ENCODE data around the gene VEZF1.

Gene VEZF1

DNA sequence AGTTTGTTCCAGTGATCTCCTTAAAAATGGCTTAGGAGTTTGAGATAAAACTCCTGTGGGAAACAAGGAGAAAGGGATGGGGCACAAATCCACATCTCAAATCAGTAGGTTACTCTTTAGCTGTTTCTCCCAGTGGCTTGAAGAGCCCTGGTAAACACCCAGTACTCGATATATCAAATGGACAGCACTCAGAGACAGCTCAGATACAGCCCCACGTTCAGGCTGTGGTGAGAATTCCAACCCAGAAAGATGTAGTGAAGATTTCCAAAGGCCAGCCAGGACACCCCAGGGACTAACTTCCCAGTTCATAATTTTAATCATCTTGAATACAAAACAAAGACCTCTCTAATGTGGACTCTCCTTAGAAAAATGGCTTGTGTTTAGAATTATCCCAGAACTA is 6.4 kb upstream of the VEZF1 start:
- H3K4me1 ChIP-seq, result peaks cover 4% of the 10 kb centered on the region
- H3K4me2 ChIP-seq (ENCODE audit: low read length), result no peak overlapping the region
- H3K27ac ChIP-seq, result no peak overlapping the region
- H3K36me3 ChIP-seq (ENCODE audit: control insufficient read depth, insufficient read depth, low read length), result no peaks in the 10 kb centered on the region
- H3K9me3 ChIP-seq (ENCODE audit: control insufficient read depth, low read length), result no peaks in the 10 kb centered on the region
- H3K79me2 ChIP-seq, result peaks cover 3% of the 10 kb centered on the region
- TF ChIP-seq, protein P1, sequence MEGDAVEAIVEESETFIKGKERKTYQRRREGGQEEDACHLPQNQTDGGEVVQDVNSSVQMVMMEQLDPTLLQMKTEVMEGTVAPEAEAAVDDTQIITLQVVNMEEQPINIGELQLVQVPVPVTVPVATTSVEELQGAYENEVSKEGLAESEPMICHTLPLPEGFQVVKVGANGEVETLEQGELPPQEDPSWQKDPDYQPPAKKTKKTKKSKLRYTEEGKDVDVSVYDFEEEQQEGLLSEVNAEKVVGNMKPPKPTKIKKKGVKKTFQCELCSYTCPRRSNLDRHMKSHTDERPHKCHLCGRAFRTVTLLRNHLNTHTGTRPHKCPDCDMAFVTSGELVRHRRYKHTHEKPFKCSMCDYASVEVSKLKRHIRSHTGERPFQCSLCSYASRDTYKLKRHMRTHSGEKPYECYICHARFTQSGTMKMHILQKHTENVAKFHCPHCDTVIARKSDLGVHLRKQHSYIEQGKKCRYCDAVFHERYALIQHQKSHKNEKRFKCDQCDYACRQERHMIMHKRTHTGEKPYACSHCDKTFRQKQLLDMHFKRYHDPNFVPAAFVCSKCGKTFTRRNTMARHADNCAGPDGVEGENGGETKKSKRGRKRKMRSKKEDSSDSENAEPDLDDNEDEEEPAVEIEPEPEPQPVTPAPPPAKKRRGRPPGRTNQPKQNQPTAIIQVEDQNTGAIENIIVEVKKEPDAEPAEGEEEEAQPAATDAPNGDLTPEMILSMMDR (IDR thresholded peaks at IDR 0.05), result no peak
- no peaks in the 10 kb centered on the region for H3K27me3 ChIP-seq (ENCODE audit: control insufficient read depth, insufficient read depth, low read length)
- no peak overlapping the region for H3K4me3 ChIP-seq (ENCODE audit: low read depth, low read length)
- no peak overlapping the region for H2AFZ ChIP-seq
- H3K9ac ChIP-seq, result no peak overlapping the region

DNA sequence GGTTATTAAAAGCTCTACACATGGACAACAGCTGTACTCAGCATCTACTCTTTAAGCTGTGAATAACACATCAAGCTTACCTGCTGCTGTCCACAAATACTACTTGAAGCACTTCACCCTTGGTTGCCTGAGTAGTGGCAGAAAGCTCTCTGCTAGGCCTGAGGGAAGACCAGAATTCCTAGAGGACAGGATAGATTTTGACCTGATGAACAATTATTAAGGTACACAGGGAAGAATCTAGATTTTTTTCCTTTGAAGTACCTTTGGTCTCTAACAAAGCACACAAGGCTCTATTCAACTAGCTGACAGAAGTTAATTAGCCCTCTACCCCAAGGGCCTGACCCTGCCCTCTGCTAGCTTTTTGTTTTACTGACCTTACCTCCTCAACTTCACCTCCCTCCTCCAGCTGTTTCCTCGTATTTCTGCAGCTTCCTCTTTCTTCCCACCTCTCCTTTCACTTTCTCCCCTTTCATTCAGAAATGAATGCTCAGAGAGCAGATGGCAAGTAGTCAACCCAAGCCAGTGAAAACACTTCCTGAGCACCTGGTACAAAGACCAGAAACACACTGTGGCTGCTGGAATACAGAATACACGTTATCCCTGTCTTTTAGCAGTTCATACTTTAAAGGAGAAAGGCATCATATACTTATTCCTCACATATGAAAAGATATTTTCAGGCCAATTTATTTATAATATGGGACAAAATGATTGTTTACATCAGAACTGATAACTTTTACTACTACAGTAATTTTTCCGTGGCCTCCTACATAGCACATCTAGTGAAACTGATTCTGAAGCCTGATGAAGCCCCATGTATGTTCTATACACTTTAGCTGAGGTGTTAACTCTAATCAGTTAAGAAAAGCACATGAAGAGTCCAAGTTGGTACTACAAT is 5.7 kb upstream of the VEZF1 start:
- no peak overlapping the region for H3K9ac ChIP-seq
- no peak overlapping the region for H3K4me2 ChIP-seq (ENCODE audit: low read length)
- peaks cover 3% of the 10 kb centered on the region for H3K79me2 ChIP-seq
- H3K4me1 ChIP-seq, result peaks cover 2% of the 10 kb centered on the region
- no peaks in the 10 kb centered on the region for H3K36me3 ChIP-seq (ENCODE audit: control insufficient read depth, insufficient read depth, low read length)
- no peaks in the 10 kb centered on the region for H3K27me3 ChIP-seq (ENCODE audit: control insufficient read depth, insufficient read depth, low read length)
- H3K27ac ChIP-seq, result peak overlapping the region; percentile 1
- H3K9me3 ChIP-seq (ENCODE audit: control insufficient read depth, low read length), result no peaks in the 10 kb centered on the region
- TF ChIP-seq, protein P1 (IDR thresholded peaks at IDR 0.05), result no peak
- no peak overlapping the region for H2AFZ ChIP-seq
- no peak overlapping the region for H3K4me3 ChIP-seq (ENCODE audit: low read depth, low read length)

DNA sequence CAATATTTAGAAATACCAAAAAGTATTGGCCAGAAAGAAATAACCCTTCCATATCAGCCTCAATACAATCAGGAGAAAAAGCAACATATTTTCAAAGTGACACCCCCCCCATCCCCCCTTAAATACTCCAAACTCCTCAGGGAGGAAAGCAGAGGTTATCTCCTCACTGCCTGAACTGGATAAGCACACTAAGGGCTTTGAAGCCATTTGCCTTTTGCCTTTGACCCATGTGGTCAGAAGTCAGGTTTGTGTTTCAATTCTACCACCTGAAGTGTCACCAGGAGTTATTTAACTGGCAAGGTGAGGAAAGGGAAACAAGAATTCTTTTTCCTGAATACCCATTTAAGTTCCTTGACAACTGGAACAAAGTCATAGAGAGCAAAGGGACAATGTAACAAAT is 3.5 kb upstream of the VEZF1 start:
- Histone ChIP-seq H3K9me3 (ENCODE audit: control insufficient read depth, low read length) (no peaks in the 10 kb centered on the region), H3K27me3 (ENCODE audit: control insufficient read depth, insufficient read depth, low read length) (no peaks in the 10 kb centered on the region), H3K27ac (no peak overlapping the region), H3K4me3 (ENCODE audit: low read depth, low read length) (no peak overlapping the region), H3K36me3 (ENCODE audit: control insufficient read depth, insufficient read depth, low read length) (no peaks in the 10 kb centered on the region), H3K4me1 (peaks cover 2% of the 10 kb centered on the region), H3K79me2 (peaks cover 3% of the 10 kb centered on the region), H2AFZ (no peak overlapping the region), H3K4me2 (ENCODE audit: low read length) (no peak overlapping the region), H3K9ac (no peak overlapping the region)
- TF ChIP-seq, protein P1 (IDR thresholded peaks at IDR 0.05), result no peak

DNA sequence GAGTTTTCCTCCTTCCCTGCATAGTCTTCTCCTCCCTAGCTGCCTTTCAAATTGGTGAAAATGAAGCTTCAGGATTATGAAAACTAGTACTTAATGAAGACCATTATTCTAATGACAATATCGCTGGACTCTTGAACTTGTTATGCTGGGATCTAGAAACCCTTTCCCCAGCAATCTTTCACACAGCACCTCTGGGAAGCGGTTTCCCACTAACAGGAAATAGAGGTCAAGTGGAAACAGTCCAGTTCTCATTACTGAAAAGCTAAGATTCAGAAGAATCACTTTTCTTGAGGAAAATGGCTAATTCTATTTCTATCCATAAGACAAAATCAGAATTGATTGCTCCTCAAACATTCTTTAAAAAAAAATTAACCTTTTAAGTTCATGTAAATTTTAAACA is 2.0 kb upstream of the VEZF1 start:
- H3K9ac ChIP-seq, result no peak overlapping the region

More for the DNA sequence above, 2.0 kb upstream of the VEZF1 start:
- Histone ChIP-seq H3K27me3 (ENCODE audit: control insufficient read depth, insufficient read depth, low read length) (no peaks in the 10 kb centered on the region), H3K4me1 (peaks cover 5% of the 10 kb centered on the region), H3K36me3 (ENCODE audit: control insufficient read depth, insufficient read depth, low read length) (no peaks in the 10 kb centered on the region), H3K4me3 (ENCODE audit: low read depth, low read length) (no peak overlapping the region), H3K27ac (peak overlapping the region; percentile 88), H3K4me2 (ENCODE audit: low read length) (no peak overlapping the region), H3K9me3 (ENCODE audit: control insufficient read depth, low read length) (no peaks in the 10 kb centered on the region), H2AFZ (no peak overlapping the region), H3K79me2 (peaks cover 12% of the 10 kb centered on the region)
- TF ChIP-seq, protein P1 (IDR thresholded peaks at IDR 0.05), result no peak
